Thoracic aorta (tissue), 2 donors: ENCODE data around the gene CDH11. TPM values are rescaled to one million over a fixed set of nuclear protein-coding genes. Genes with fewer than 3 reads are reported as not detected.

ENCODE experiments used
- ATAC-seq: fragments of 150-250 bp; one replicate; pipeline ENCODE4 v1.8.0; 2017; ENCODE audit warnings: low read depth; ENCODE audit not compliant: insufficient number of reproducible peaks, low FRiP score
- DNase-seq: peaks from one replicate; pipeline ENCODE4 v3.0.0-alpha.2; 2020; ENCODE audit warnings: low spot score
- H3K27ac ChIP-seq, 2 donors: fragments of 200-600 bp; sonication (generic); 1 replicate in 1 of 2; 2 replicates in 1 of 2; pipeline ENCODE4 v1.5.1; 2016; ENCODE audit warnings: mild to moderate bottlenecking in 2 of 2, moderate library complexity in 2 of 2
- H3K27me3 ChIP-seq: fragments of 200-600 bp; sonication (generic); replicated peaks from 2 replicates; pipeline ENCODE4 v1.6.0; 2016; ENCODE audit warnings: mild to moderate bottlenecking; ENCODE audit not compliant: insufficient read depth
- H3K36me3 ChIP-seq: fragments of 200-600 bp; sonication (generic); one replicate; pipeline ENCODE4 v1.5.1; 2016
- H3K4me1 ChIP-seq, 2 donors: fragments of 200-600 bp; sonication (generic); 1 replicate in 1 of 2; 2 replicates in 1 of 2; pipeline versions ENCODE4 v1.5.1 to v1.6.0; 2016; ENCODE audit warnings: low read depth in 2 of 2, mild to moderate bottlenecking in 1 of 2; ENCODE audit not compliant: control insufficient read depth in 1 of 2
- H3K4me3 ChIP-seq: fragments of 200-600 bp; sonication (generic); 2 replicates; pipeline ENCODE4 v1.5.1; 2016; ENCODE audit warnings: mild to moderate bottlenecking
- H3K9me3 ChIP-seq: fragments of 200-600 bp; sonication (generic); 2 replicates; pipeline ENCODE4 v1.5.1; 2016
- total RNA-seq, 2 donors: library from RNA; depleted of rRNA; stranded (reverse); fragments of >200 nt; gene quantifications; one replicate each; pipeline versions ENCODE4 v1.1.0 to v1.2.3, GENCODE V29; 2016
- TF ChIP-seq, protein P1 (sequence below): fragments of 200-600 bp; sonication (generic); IDR thresholded peaks from one replicate; pipeline ENCODE4 v1.5.1; 2019; ENCODE audit warnings: antibody characterized with exemption

The CDH11 gene
- total RNA-seq, 2 donors from 2014 or later: 191 to 354 TPM

GRCh38 chr16:65116216-65116615 is 5.6 kb downstream of the CDH11 start:
- Histone ChIP-seq H3K27me3 (no peaks in the 10 kb centered on the region), H3K27ac (no peak overlapping the region), H3K4me3 (no peak overlapping the region), H3K9me3 (no peaks in the 10 kb centered on the region), H3K36me3 (no peaks in the 10 kb centered on the region), H3K4me1 (peaks cover 17 to 58% of the 10 kb centered on the region in 2 donors)
- TF ChIP-seq, protein P1, sequence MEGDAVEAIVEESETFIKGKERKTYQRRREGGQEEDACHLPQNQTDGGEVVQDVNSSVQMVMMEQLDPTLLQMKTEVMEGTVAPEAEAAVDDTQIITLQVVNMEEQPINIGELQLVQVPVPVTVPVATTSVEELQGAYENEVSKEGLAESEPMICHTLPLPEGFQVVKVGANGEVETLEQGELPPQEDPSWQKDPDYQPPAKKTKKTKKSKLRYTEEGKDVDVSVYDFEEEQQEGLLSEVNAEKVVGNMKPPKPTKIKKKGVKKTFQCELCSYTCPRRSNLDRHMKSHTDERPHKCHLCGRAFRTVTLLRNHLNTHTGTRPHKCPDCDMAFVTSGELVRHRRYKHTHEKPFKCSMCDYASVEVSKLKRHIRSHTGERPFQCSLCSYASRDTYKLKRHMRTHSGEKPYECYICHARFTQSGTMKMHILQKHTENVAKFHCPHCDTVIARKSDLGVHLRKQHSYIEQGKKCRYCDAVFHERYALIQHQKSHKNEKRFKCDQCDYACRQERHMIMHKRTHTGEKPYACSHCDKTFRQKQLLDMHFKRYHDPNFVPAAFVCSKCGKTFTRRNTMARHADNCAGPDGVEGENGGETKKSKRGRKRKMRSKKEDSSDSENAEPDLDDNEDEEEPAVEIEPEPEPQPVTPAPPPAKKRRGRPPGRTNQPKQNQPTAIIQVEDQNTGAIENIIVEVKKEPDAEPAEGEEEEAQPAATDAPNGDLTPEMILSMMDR: no peak
- ATAC-seq: no peak
- DNase-seq: no peak

- Histone ChIP-seq H3K27ac (no peak overlapping the region), H3K36me3 (no peaks in the 10 kb centered on the region), H3K27me3 (no peaks in the 10 kb centered on the region), H3K4me3 (peak overlapping the region; percentile 11), H3K9me3 (no peaks in the 10 kb centered on the region), H3K4me1 (peaks cover 17 to 64% of the 10 kb centered on the region in 2 donors)
- no peak for ATAC-seq
- DNase-seq: no peak
- TF ChIP-seq, protein P1: no peak
These were observed 7.3 kb downstream of the CDH11 start for GRCh38 chr16:65114527-65114926.

- Histone ChIP-seq H3K4me3 (no peak overlapping the region), H3K27me3 (no peaks in the 10 kb centered on the region), H3K4me1 (peaks cover 15 to 56% of the 10 kb centered on the region in 2 donors), H3K36me3 (no peaks in the 10 kb centered on the region), H3K27ac (no peak overlapping the region), H3K9me3 (no peaks in the 10 kb centered on the region)
- DNase-seq (no peak), ATAC-seq (no peak)
- TF ChIP-seq, protein P1: no peak
These were observed 8.4 kb downstream of the CDH11 start for GRCh38 chr16:65113441-65113840.

- peaks cover 9 to 35% of the 10 kb centered on the region in 2 donors for H3K4me1 ChIP-seq
- TF ChIP-seq, protein P1: no peak
- H3K27me3 ChIP-seq: no peaks in the 10 kb centered on the region
- peaks cover 2% of the 10 kb centered on the region for H3K36me3 ChIP-seq
- no peak for DNase-seq
- no peak for ATAC-seq
- no peak overlapping the region for H3K27ac ChIP-seq
- H3K9me3 ChIP-seq: no peaks in the 10 kb centered on the region
- H3K4me3 ChIP-seq: no peak overlapping the region
These were observed 10.6 kb downstream of the CDH11 start for GRCh38 chr16:65111306-65111705.

- no peaks in the 10 kb centered on the region for H3K9me3 ChIP-seq
- DNase-seq (no peak), ATAC-seq (no peak)
- H3K4me3 ChIP-seq: no peak overlapping the region
- no peak overlapping the region for H3K27ac ChIP-seq
- H3K27me3 ChIP-seq: no peaks in the 10 kb centered on the region
- H3K36me3 ChIP-seq: peaks cover 2% of the 10 kb centered on the region
- peaks cover 0 to 10% of the 10 kb centered on the region in 2 donors for H3K4me1 ChIP-seq
- TF ChIP-seq, protein P1: no peak
These were observed 15.1 kb downstream of the CDH11 start for GRCh38 chr16:65106757-65107156.
